Suprapubic skin (tissue), 3 donors: ENCODE measurements around the gene RHOV.

Experiments
- POLR2AphosphoS5 ChIP-seq, 3 donors: sonication (generic); formaldehyde crosslinking; IDR thresholded peaks; one replicate each; pipeline ENCODE4 v1.6.1; 2017; ENCODE audit warnings: antibody characterized with exemption in 3 of 3
- TF ChIP-seq, protein P1 (sequence below), 2 donors: fragments of 200-600 bp in 1 of 2; fragments of 450-650 bp in 1 of 2; sonication (generic) in 1 of 2; IDR thresholded peaks; one replicate each; pipeline ENCODE4 v1.5.1; 2016 to 2019; ENCODE audit warnings: antibody characterized with exemption in 2 of 2, mild to moderate bottlenecking in 1 of 2, moderate library complexity in 1 of 2

DNA sequence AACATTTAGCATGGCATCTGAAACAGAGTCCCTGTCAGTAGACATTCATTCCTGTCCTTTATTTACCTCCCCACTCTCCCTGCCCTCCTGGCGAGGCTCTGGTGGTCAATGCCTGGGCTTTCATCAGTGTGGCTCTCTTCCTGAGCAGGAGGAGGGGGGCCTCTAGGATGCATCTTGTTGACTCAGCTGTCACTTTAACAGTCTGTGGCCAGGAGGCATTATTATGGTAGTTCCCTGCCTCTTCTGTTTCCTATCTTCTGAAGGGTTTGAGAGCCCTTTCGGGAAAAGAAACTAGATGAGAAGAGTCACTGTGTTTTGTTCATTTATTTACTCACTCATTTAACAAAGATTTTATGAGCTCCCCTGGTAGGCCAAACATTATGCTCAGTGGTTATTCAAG lies 43.1 kb downstream of the RHOV start:
- TF ChIP-seq POLR2AphosphoS5 (IDR thresholded peaks at IDR 0.05): no peak
- TF ChIP-seq, protein P1, sequence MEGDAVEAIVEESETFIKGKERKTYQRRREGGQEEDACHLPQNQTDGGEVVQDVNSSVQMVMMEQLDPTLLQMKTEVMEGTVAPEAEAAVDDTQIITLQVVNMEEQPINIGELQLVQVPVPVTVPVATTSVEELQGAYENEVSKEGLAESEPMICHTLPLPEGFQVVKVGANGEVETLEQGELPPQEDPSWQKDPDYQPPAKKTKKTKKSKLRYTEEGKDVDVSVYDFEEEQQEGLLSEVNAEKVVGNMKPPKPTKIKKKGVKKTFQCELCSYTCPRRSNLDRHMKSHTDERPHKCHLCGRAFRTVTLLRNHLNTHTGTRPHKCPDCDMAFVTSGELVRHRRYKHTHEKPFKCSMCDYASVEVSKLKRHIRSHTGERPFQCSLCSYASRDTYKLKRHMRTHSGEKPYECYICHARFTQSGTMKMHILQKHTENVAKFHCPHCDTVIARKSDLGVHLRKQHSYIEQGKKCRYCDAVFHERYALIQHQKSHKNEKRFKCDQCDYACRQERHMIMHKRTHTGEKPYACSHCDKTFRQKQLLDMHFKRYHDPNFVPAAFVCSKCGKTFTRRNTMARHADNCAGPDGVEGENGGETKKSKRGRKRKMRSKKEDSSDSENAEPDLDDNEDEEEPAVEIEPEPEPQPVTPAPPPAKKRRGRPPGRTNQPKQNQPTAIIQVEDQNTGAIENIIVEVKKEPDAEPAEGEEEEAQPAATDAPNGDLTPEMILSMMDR (IDR thresholded peaks at IDR 0.05): no peak
